Natural killer cell (primary cell): ENCODE measurements around the gene ADAM33. TPM values are rescaled to one million over a fixed set of nuclear protein-coding genes. Genes with fewer than 3 reads are reported as not detected.

Experiments used
- ATAC-seq, 3 donors: fragments of 150-1000 bp in 2 of 3; fragments of 200-7000 bp in 1 of 3; cut with Tn5 transposase; 1 replicate in 1 of 3; 2 replicates in 2 of 3; pipeline ENCODE4 v1.10.0; 2021; ENCODE audit warnings: mild to moderate bottlenecking in 2 of 3, moderate library complexity in 2 of 3
- DNase-seq, 2 donors: peaks; one replicate each; pipeline versions ENCODE4 v3.0.0 to v3.0.0-alpha.2; 2013 to 2021; ENCODE audit warnings: mixed read lengths in 1 of 2
- H3K27ac ChIP-seq: one replicate; pipeline ENCODE4 v1.5.1; 2013; ENCODE audit warnings: mild to moderate bottlenecking, low read length
- H3K27me3 ChIP-seq: one replicate; pipeline ENCODE4 v1.6.1; 2013; ENCODE audit warnings: low read length; ENCODE audit not compliant: control insufficient read depth, insufficient read depth
- H3K36me3 ChIP-seq: one replicate; pipeline ENCODE4 v1.6.1; 2013; ENCODE audit warnings: low read length; ENCODE audit not compliant: control insufficient read depth, insufficient read depth
- H3K4me1 ChIP-seq: one replicate; pipeline ENCODE4 v1.6.1; 2013; ENCODE audit warnings: low read length; ENCODE audit not compliant: control insufficient read depth, insufficient read depth
- H3K4me3 ChIP-seq: one replicate; pipeline ENCODE4 v1.5.1; 2013; ENCODE audit warnings: low read length
- H3K9me3 ChIP-seq: one replicate; pipeline ENCODE4 v1.6.1; 2013; ENCODE audit warnings: low read length; ENCODE audit not compliant: control insufficient read depth, insufficient read depth
- H3K27ac Mint-ChIP-seq, 2 donors: one replicate each; pipeline ENCODE4 v1.8.0; 2022; ENCODE audit warnings: mild to moderate bottlenecking in 2 of 2, mixed read lengths in 2 of 2, moderate library complexity in 1 of 2
- H3K27me3 Mint-ChIP-seq, 2 donors: one replicate each; pipeline ENCODE4 v1.8.0; 2022; ENCODE audit warnings: low read depth in 2 of 2, mixed read lengths in 2 of 2
- H3K36me3 Mint-ChIP-seq: one replicate; pipeline ENCODE4 v1.8.0; 2022; ENCODE audit warnings: mixed read lengths
- H3K4me1 Mint-ChIP-seq, 2 donors: one replicate each; pipeline ENCODE4 v1.8.0; 2022; ENCODE audit warnings: mixed read lengths in 2 of 2
- H3K4me3 Mint-ChIP-seq: one replicate; pipeline ENCODE4 v1.8.0; 2022; ENCODE audit warnings: mild to moderate bottlenecking, moderate library complexity, mixed read lengths
- H3K9me3 Mint-ChIP-seq, 2 donors: one replicate each; pipeline ENCODE4 v1.8.0; 2022; ENCODE audit warnings: mixed read lengths in 2 of 2
- CTCF ChIP-seq: fragments of 200-600 bp; IDR thresholded peaks from one replicate; pipeline ENCODE4 v1.8.0; 2022; ENCODE audit warnings: antibody characterized with exemption
- WGBS: methylation state at CpG from one replicate; pipeline ENCODE4 v1.1.7; 2013; ENCODE audit warnings: missing lambda C conversion rate; ENCODE audit not compliant: insufficient coverage; 5-methylcytosine and 5-hydroxymethylcytosine counted together
- intact Hi-C: fragments of 100-400 bp; cut with micrococcal nuclease; formaldehyde crosslinking; loops from one replicate; pipeline ENCODE4 v1.14.2; 2022
- total RNA-seq, 4 donors: library from RNA; stranded (reverse); fragments of 120-200 nt in 1 of 4; gene quantifications; one replicate each; pipeline versions ENCODE4 v1.2.3 to v1.2.4, GENCODE V29; 2013 to 2022

The ADAM33 gene
- total RNA-seq, 3 donors from 2014 or later (not counting 1 experiment from before 2014, with no cell fraction given): not detected

GRCh38 chr20:3720626-3721025, 38.8 kb upstream of the ADAM33 start:
- DNase-seq (no peak), ATAC-seq (no peak)
- H3K36me3 Mint-ChIP-seq: no peaks in the 10 kb centered on the region
- Histone ChIP-seq H3K36me3 (no peaks in the 10 kb centered on the region), H3K27ac (no peak overlapping the region), H3K4me1 (no peaks in the 10 kb centered on the region), H3K4me3 (no peak overlapping the region), H3K27me3 (peaks cover 6% of the 10 kb centered on the region), H3K9me3 (no peaks in the 10 kb centered on the region)
- no peak for TF ChIP-seq CTCF
- no peak overlapping the region for H3K27ac Mint-ChIP-seq
- intact Hi-C loops: no loop called here
- H3K4me1 Mint-ChIP-seq: no peaks in the 10 kb centered on the region
- WGBS: 81% methylated on average over 5 of the region's 6 CpGs
- no peaks in the 10 kb centered on the region for H3K9me3 Mint-ChIP-seq
- peaks cover 18 to 22% of the 10 kb centered on the region in 2 donors for H3K27me3 Mint-ChIP-seq
- no peak overlapping the region for H3K4me3 Mint-ChIP-seq

- DNase-seq (no peak), ATAC-seq (no peak)
- TF ChIP-seq CTCF: no peak
- intact Hi-C loops: no loop called here
- no peaks in the 10 kb centered on the region for H3K4me1 ChIP-seq
- no peak overlapping the region for H3K4me3 Mint-ChIP-seq
- H3K36me3 Mint-ChIP-seq: no peaks in the 10 kb centered on the region
- H3K4me3 ChIP-seq: no peak overlapping the region
- peaks cover 18 to 22% of the 10 kb centered on the region in 2 donors for H3K27me3 Mint-ChIP-seq
- WGBS: 57% methylated on average over 2 of the region's 2 CpGs
- H3K9me3 ChIP-seq: no peaks in the 10 kb centered on the region
- no peaks in the 10 kb centered on the region for H3K9me3 Mint-ChIP-seq
- peaks cover 6% of the 10 kb centered on the region for H3K27me3 ChIP-seq
- H3K27ac ChIP-seq: no peak overlapping the region
- no peak overlapping the region for H3K27ac Mint-ChIP-seq
- no peaks in the 10 kb centered on the region for H3K36me3 ChIP-seq
- H3K4me1 Mint-ChIP-seq: no peaks in the 10 kb centered on the region
Observed at GRCh38 chr20:3720068-3720467, 38.3 kb upstream of the ADAM33 start.

- H3K27me3 ChIP-seq: peaks cover 6% of the 10 kb centered on the region
- intact Hi-C loops: no loop called here
- DNase-seq: no peak
Observed at GRCh38 chr20:3719046-3719445, 37.2 kb upstream of the ADAM33 start.

More at GRCh38 chr20:3719046-3719445, 37.2 kb upstream of the ADAM33 start:
- 94% methylated on average over 4 of the region's 4 CpGs for WGBS
- H3K4me3 Mint-ChIP-seq: no peak overlapping the region
- Histone ChIP-seq H3K4me3 (no peak overlapping the region), H3K4me1 (no peaks in the 10 kb centered on the region), H3K36me3 (no peaks in the 10 kb centered on the region), H3K9me3 (no peaks in the 10 kb centered on the region), H3K27ac (no peak overlapping the region)
- ATAC-seq: no peak
- no peaks in the 10 kb centered on the region for H3K36me3 Mint-ChIP-seq
- H3K4me1 Mint-ChIP-seq: no peaks in the 10 kb centered on the region
- no peak for TF ChIP-seq CTCF
- H3K27me3 Mint-ChIP-seq: peaks cover 18 to 22% of the 10 kb centered on the region in 2 donors
- H3K9me3 Mint-ChIP-seq: no peaks in the 10 kb centered on the region
- no peak overlapping the region for H3K27ac Mint-ChIP-seq
